HepG2 (cell line): ENCODE measurements around the gene ZNF500. TPM values are rescaled to one million over a fixed set of nuclear protein-coding genes. Genes with fewer than 3 reads are reported as not detected.

ENCODE experiments used
- GABPB1 ChIP-seq: IDR thresholded peaks from 2 replicates; pipeline ENCODE4 v1.6.1; 2016; ENCODE audit warnings: mild to moderate bottlenecking, missing genetic modification reagents, moderate library complexity, missing compliant biosample characterization
- HCFC1 ChIP-seq: fragments of 150-350 bp; IDR thresholded peaks from 2 replicates; pipeline ENCODE4 v1.6.1; 2014; ENCODE audit warnings: low read depth, low read length
- KLF16 ChIP-seq, 2 experiments: sonication (generic) in 1 of 2; formaldehyde crosslinking in 1 of 2; IDR thresholded peaks; 2 replicates each; pipeline versions ENCODE4 v1.6.1 to v1.8.0; 2016 to 2023; ENCODE audit warnings: missing genetic modification reagents in 2 of 2, missing compliant biosample characterization in 1 of 2
- MIER3 ChIP-seq: IDR thresholded peaks from 2 replicates; pipeline ENCODE4 v1.6.1; 2016; ENCODE audit warnings: missing compliant biosample characterization, borderline replicate concordance
- NONO ChIP-seq, 2 experiments: fragments of 450-650 bp in 1 of 2; sonication (generic) in 1 of 2; formaldehyde crosslinking in 1 of 2; IDR thresholded peaks in 1 of 2; conservative IDR thresholded peaks in 1 of 2; 2 replicates each; pipeline versions ENCODE4 v1.6.1 to v1.8.0; 2017 to 2022; ENCODE audit warnings: mild to moderate bottlenecking in 1 of 2, missing genetic modification reagents in 1 of 2, moderate library complexity in 1 of 2
- RXRB ChIP-seq: IDR thresholded peaks from 2 replicates; pipeline ENCODE4 v1.6.1; 2016; ENCODE audit warnings: borderline replicate concordance, missing genetic modification reagents, missing compliant biosample characterization
- TCF12 ChIP-seq, 2 experiments: fragments of 450-650 bp in 1 of 2; sonication (generic) in 1 of 2; formaldehyde crosslinking in 1 of 2; IDR thresholded peaks; 2 replicates each; pipeline versions ENCODE4 v1.6.1 to v1.8.0; 2017 to 2022; ENCODE audit warnings: antibody characterized with exemption in 1 of 2, mild to moderate bottlenecking in 1 of 2, missing genetic modification reagents in 1 of 2, moderate library complexity in 1 of 2
- TEAD3 ChIP-seq: optimal IDR thresholded peaks from 2 replicates; pipeline ENCODE3; 2016; ENCODE audit warnings: borderline replicate concordance
- TOPORS ChIP-seq: sonication (generic); formaldehyde crosslinking; IDR thresholded peaks from 2 replicates; pipeline ENCODE4 v1.8.0; 2023; ENCODE audit warnings: mild to moderate bottlenecking, missing genetic modification reagents
- YY1 ChIP-seq: IDR thresholded peaks from 2 replicates; pipeline ENCODE4 v1.6.1; 2011; ENCODE audit warnings: low read length, low read depth, moderate library complexity, mild to moderate bottlenecking; ENCODE audit not compliant: insufficient read depth, insufficient replicate concordance
- ZNF263 ChIP-seq: sonication (generic); formaldehyde crosslinking; IDR thresholded peaks from 2 replicates; pipeline ENCODE4 v1.4.0; 2020; ENCODE audit warnings: missing genetic modification reagents
- ZNF530 ChIP-seq: sonication (generic); formaldehyde crosslinking; IDR thresholded peaks from 2 replicates; pipeline ENCODE4 v1.5.0; 2020; ENCODE audit warnings: low read depth, mild to moderate bottlenecking, missing genetic modification reagents
- ZSCAN30 ChIP-seq: sonication (generic); formaldehyde crosslinking; IDR thresholded peaks from 2 replicates; pipeline ENCODE4 v1.5.0; 2020; ENCODE audit warnings: mild to moderate bottlenecking, missing genetic modification reagents
- polyA plus RNA-seq, 8 experiments: library from polyadenylated mRNA; depleted of rRNA in 3 of 8; stranded (reverse) in 7 of 8; unstranded in 1 of 8; fragments of >200 nt; fragmentation: Illumina TruSeq in 4 of 8; extraction: Trizol in 4 of 8; gene quantifications; 2 replicates each; pipeline versions ENCODE4 v1.2.1 to v1.2.3, GENCODE V29; 2011 to 2016; ENCODE audit warnings: low read depth in 4 of 8, missing spikeins in 1 of 8, mixed read lengths in 1 of 8; ENCODE audit not compliant: insufficient read depth in 1 of 8
- total RNA-seq, 5 experiments: library from RNA; depleted of rRNA; stranded (reverse); fragments of >200 nt; fragmentation: Illumina TruSeq; extraction: Trizol; gene quantifications; 2 replicates each; pipeline ENCODE4 v1.2.3, GENCODE V29; 2016; ENCODE audit warnings: low read depth in 1 of 5
- TF ChIP-seq, protein P1 (sequence below): IDR thresholded peaks from 2 replicates; pipeline ENCODE4 v1.6.1; 2016; ENCODE audit warnings: low read depth, borderline replicate concordance
- TF ChIP-seq, protein P2 (sequence below): sonication (generic); formaldehyde crosslinking; conservative IDR thresholded peaks from 2 replicates; pipeline ENCODE4 v1.4.0; 2020; ENCODE audit warnings: missing genetic modification reagents
- TF ChIP-seq, protein P3 (sequence below): sonication (generic); formaldehyde crosslinking; IDR thresholded peaks from 2 replicates; pipeline ENCODE4; 2020; ENCODE audit warnings: missing genetic modification reagents, mild to moderate bottlenecking, borderline replicate concordance
- TF ChIP-seq, protein P4 (sequence below): sonication (generic); formaldehyde crosslinking; IDR thresholded peaks from 2 replicates; pipeline ENCODE4 v1.5.0; 2020; ENCODE audit warnings: missing genetic modification reagents, mild to moderate bottlenecking, borderline replicate concordance
- TF ChIP-seq, protein P5 (sequence below): IDR thresholded peaks from 2 replicates; pipeline ENCODE4 v1.6.1; 2012; ENCODE audit warnings: low read depth, low read length, improper control_type of control experiment
- TF ChIP-seq, protein P6 (sequence below): IDR thresholded peaks from 2 replicates; pipeline ENCODE4 v1.6.1; 2016; ENCODE audit warnings: mild to moderate bottlenecking

The ZNF500 gene
- total and polyA plus RNA-seq, 2 of the 13 experiments (the other 11 are each of a cell fraction or from before 2014, with no cell fraction given): 6.1 to 12.2 TPM

DNA sequence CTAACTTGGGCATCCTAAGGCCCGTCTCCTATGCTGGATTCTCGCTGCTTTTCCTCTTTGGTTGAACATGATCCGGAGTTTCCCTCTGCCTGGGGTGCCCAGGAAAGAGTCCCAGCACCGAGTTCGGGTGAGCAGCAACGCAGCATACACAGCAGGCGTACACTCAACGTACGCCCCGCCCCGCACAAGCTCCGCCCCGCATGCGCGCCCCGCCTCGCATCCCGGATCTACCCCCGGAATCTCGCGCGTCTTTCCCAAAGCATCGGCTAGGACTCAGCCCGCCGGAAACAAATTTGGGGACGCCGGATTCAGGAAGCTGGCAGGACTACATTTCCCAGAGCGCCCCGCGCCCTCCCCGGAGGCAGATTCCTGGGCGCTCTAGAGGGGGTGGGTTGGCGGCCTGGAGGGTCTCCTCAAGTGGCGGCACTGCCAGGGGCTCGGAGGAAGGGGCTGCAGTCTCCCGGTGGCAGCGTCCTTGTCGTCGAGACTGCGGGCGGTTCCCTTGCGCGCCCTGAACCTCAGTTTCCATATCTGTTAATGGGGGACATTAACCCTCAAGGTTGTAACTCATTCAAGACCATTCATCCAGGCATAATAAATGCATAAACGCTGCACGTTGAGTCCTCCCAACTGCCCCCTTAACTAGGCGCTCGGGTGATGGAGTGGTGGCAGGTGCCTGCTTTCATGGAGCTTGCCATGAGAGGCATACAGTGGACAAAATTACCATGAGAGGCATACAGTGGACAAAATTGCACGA is 1.8 kb upstream of the ZNF500 start (continued):
- TF ChIP-seq YY1 (peak; percentile 56), ZNF530 (no peak), ZSCAN30 (CRISPR knock-in tag) (no peak), TEAD3 (peak; percentile 83), TOPORS (CRISPR knock-in tag) (no peak), HCFC1 (peak; percentile 87), NONO (IDR thresholded peaks at IDR 0.05) (no peak), NONO (CRISPR knock-in tag; conservative IDR thresholded peaks at IDR 0.05) (peak; percentile 77; the same call in 1 of the 2 replicates), RXRB (CRISPR knock-in tag) (peak; percentile 24; the same call in 1 of the 2 replicates), KLF16 (CRISPR knock-in tag; IDR thresholded peaks at IDR 0.05) (0 out of 4 replicates have a peak, but pooled peaks of 1 of the 2 experiments have one; percentile 12), GABPB1 (CRISPR knock-in tag) (peak; percentile 96), TCF12 (IDR thresholded peaks at IDR 0.05) (no peak), TCF12 (CRISPR knock-in tag; IDR thresholded peaks at IDR 0.05) (0 out of 2 replicates have a peak, but pooled peaks have one; percentile 28), ZNF263 (CRISPR knock-in tag) (0 out of 2 replicates have a peak, but pooled peaks have one; percentile 22), MIER3 (CRISPR knock-in tag) (peak; percentile 47)
- TF ChIP-seq, protein P1, sequence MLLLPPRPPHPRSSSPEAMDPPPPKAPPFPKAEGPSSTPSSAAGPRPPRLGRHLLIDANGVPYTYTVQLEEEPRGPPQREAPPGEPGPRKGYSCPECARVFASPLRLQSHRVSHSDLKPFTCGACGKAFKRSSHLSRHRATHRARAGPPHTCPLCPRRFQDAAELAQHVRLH (CRISPR knock-in tag): peak; percentile 30; the same call in 1 of the 2 replicates
- TF ChIP-seq, protein P2, sequence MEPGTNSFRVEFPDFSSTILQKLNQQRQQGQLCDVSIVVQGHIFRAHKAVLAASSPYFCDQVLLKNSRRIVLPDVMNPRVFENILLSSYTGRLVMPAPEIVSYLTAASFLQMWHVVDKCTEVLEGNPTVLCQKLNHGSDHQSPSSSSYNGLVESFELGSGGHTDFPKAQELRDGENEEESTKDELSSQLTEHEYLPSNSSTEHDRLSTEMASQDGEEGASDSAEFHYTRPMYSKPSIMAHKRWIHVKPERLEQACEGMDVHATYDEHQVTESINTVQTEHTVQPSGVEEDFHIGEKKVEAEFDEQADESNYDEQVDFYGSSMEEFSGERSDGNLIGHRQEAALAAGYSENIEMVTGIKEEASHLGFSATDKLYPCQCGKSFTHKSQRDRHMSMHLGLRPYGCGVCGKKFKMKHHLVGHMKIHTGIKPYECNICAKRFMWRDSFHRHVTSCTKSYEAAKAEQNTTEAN (CRISPR knock-in tag): peak; percentile 53; the same call in 1 of the 2 replicates
- TF ChIP-seq, protein P3, sequence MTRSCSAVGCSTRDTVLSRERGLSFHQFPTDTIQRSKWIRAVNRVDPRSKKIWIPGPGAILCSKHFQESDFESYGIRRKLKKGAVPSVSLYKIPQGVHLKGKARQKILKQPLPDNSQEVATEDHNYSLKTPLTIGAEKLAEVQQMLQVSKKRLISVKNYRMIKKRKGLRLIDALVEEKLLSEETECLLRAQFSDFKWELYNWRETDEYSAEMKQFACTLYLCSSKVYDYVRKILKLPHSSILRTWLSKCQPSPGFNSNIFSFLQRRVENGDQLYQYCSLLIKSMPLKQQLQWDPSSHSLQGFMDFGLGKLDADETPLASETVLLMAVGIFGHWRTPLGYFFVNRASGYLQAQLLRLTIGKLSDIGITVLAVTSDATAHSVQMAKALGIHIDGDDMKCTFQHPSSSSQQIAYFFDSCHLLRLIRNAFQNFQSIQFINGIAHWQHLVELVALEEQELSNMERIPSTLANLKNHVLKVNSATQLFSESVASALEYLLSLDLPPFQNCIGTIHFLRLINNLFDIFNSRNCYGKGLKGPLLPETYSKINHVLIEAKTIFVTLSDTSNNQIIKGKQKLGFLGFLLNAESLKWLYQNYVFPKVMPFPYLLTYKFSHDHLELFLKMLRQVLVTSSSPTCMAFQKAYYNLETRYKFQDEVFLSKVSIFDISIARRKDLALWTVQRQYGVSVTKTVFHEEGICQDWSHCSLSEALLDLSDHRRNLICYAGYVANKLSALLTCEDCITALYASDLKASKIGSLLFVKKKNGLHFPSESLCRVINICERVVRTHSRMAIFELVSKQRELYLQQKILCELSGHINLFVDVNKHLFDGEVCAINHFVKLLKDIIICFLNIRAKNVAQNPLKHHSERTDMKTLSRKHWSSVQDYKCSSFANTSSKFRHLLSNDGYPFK (CRISPR knock-in tag): 0 out of 2 replicates have a peak, but pooled peaks have one; percentile 20
- TF ChIP-seq, protein P4, sequence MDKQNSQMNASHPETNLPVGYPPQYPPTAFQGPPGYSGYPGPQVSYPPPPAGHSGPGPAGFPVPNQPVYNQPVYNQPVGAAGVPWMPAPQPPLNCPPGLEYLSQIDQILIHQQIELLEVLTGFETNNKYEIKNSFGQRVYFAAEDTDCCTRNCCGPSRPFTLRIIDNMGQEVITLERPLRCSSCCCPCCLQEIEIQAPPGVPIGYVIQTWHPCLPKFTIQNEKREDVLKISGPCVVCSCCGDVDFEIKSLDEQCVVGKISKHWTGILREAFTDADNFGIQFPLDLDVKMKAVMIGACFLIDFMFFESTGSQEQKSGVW: no peak
- TF ChIP-seq, protein P5, sequence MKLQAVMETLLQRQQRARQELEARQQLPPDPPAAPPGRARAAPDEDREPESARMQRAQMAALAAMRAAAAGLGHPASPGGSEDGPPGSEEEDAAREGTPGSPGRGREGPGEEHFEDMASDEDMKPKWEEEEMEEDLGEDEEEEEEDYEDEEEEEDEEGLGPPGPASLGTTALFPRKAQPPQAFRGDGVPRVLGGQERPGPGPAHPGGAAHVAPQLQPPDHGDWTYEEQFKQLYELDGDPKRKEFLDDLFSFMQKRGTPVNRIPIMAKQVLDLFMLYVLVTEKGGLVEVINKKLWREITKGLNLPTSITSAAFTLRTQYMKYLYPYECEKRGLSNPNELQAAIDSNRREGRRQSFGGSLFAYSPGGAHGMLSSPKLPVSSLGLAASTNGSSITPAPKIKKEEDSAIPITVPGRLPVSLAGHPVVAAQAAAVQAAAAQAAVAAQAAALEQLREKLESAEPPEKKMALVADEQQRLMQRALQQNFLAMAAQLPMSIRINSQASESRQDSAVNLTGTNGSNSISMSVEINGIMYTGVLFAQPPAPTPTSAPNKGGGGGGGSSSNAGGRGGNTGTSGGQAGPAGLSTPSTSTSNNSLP: no peak
- TF ChIP-seq, protein P6, sequence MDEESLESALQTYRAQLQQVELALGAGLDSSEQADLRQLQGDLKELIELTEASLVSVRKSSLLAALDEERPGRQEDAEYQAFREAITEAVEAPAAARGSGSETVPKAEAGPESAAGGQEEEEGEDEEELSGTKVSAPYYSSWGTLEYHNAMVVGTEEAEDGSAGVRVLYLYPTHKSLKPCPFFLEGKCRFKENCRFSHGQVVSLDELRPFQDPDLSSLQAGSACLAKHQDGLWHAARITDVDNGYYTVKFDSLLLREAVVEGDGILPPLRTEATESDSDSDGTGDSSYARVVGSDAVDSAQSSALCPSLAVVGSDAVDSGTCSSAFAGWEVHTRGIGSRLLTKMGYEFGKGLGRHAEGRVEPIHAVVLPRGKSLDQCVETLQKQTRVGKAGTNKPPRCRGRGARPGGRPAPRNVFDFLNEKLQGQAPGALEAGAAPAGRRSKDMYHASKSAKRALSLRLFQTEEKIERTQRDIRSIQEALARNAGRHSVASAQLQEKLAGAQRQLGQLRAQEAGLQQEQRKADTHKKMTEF (CRISPR knock-in tag): peak; percentile 81
